A549 (cell line): ENCODE results near the gene INPP4B. TPM values are rescaled to one million over a fixed set of nuclear protein-coding genes. Genes with fewer than 3 reads are reported as not detected.

Experiments used
- ATAC-seq, 2 experiments: fragments of 200-7000 bp in 1 of 2; fragments of >200 bp in 1 of 2; cut with Nextera tagmentation in 1 of 2; cut with Tn5 transposase in 1 of 2; 3 replicates each; pipeline versions ENCODE4 v1.8.0 to v1.9.1; 2018 to 2020; ENCODE audit warnings: mild to moderate bottlenecking in 1 of 2, moderate library complexity in 1 of 2
- CTCF ChIA-PET: fragments of 300-600 bp; sonication (Branson Sonifier 250); formaldehyde crosslinking; extraction: SDS; loops from one replicate; lab custom pipeline; 2021; ENCODE audit warnings: antibody characterized with exemption, inconsistent platforms; lab: Yijun Ruan, JAX
- POLR2A ChIA-PET: fragments of 350-600 bp; formaldehyde crosslinking; extraction: SDS; loops from one replicate; lab custom pipeline; 2021; ENCODE audit warnings: antibody characterized with exemption, inconsistent platforms; lab: Yijun Ruan, JAX
- DNase-seq, 2 experiments: peaks; one replicate each; pipeline versions ENCODE4 v3.0.0 to v3.0.0-alpha.2; 2011 to 2016; ENCODE audit warnings: low read depth in 1 of 2, low spot score in 1 of 2
- FAIRE-seq: peaks from 2 replicates; lab custom pipeline; 2011; peaks lifted over from hg19 to GRCh38; lab: Jason Lieb, UNC
- H3K27ac ChIP-seq, 2 experiments: fragments of >200 bp; sonication (Bioruptor Twin); formaldehyde crosslinking; 3 replicates each; pipeline ENCODE4 v1.5.1; 2016 to 2017
- H3K4me1 ChIP-seq: fragments of >200 bp; sonication (Bioruptor Twin); formaldehyde crosslinking; 3 replicates; pipeline ENCODE4 v1.6.1; 2016
- H3K4me2 ChIP-seq: fragments of >200 bp; sonication (Bioruptor Twin); formaldehyde crosslinking; 3 replicates; pipeline ENCODE4 v1.6.1; 2016
- H3K4me3 ChIP-seq: fragments of >200 bp; sonication (Bioruptor Twin); formaldehyde crosslinking; 3 replicates; pipeline ENCODE4 v1.5.1; 2016
- H3K9me3 ChIP-seq: fragments of >200 bp; sonication (Bioruptor Twin); formaldehyde crosslinking; 3 replicates; pipeline ENCODE4 v1.6.1; 2016
- CBX2 ChIP-seq: fragments of 200-600 bp; sonication (generic); IDR thresholded peaks from 2 replicates; pipeline ENCODE4 v1.6.1; 2016; ENCODE audit warnings: low read depth, mild to moderate bottlenecking, borderline replicate concordance
- CBX8 ChIP-seq: fragments of 200-600 bp; sonication (generic); IDR thresholded peaks from 2 replicates; pipeline ENCODE4 v1.6.1; 2016
- CHD2 ChIP-seq: fragments of 150-350 bp; IDR thresholded peaks from 2 replicates; pipeline ENCODE4 v1.6.1; 2014; ENCODE audit warnings: low read length; ENCODE audit not compliant: partially characterized antibody
- FOSB ChIP-seq: fragments of 250-450 bp; sonication (Bioruptor Pico); IDR thresholded peaks from 2 replicates; pipeline ENCODE4 v1.5.0; 2020; ENCODE audit warnings: mild to moderate bottlenecking, moderate library complexity
- HDAC2 ChIP-seq: fragments of 200-600 bp; sonication (generic); IDR thresholded peaks from 2 replicates; pipeline ENCODE4 v1.6.1; 2016
- HOXA7 ChIP-seq: fragments of 250-450 bp; sonication (Bioruptor Pico); IDR thresholded peaks from 2 replicates; pipeline ENCODE4 v1.5.0; 2020; ENCODE audit warnings: mild to moderate bottlenecking, moderate library complexity
- HOXB13 ChIP-seq: fragments of 250-450 bp; sonication (Bioruptor Pico); IDR thresholded peaks from 2 replicates; pipeline ENCODE4 v1.5.0; 2020; ENCODE audit warnings: low read depth, mild to moderate bottlenecking, moderate library complexity
- HOXB5 ChIP-seq: fragments of 250-450 bp; sonication (Bioruptor Pico); IDR thresholded peaks from 2 replicates; pipeline ENCODE4 v1.5.0; 2020; ENCODE audit warnings: mild to moderate bottlenecking, moderate library complexity
- JUN ChIP-seq, 2 experiments: fragments of >200 bp; sonication (Bioruptor Twin); formaldehyde crosslinking; IDR thresholded peaks; 2 replicates in 1 of 2; 3 replicates in 1 of 2; pipeline ENCODE4 v1.6.1; 2016 to 2017
- KDM5A ChIP-seq: fragments of 200-600 bp; sonication (generic); IDR thresholded peaks from 2 replicates; pipeline ENCODE4 v1.6.1; 2016; ENCODE audit warnings: antibody characterized with exemption, mild to moderate bottlenecking
- MAFK ChIP-seq: fragments of 450-650 bp; IDR thresholded peaks from 2 replicates; pipeline ENCODE4 v1.6.1; 2014; ENCODE audit not compliant: partially characterized antibody
- NFE2L2 ChIP-seq: fragments of 150-350 bp; conservative IDR thresholded peaks from 2 replicates; pipeline ENCODE4 v1.6.1; 2014; ENCODE audit warnings: low read length
- NPAS2 ChIP-seq: fragments of 250-450 bp; sonication (Bioruptor Pico); IDR thresholded peaks from 2 replicates; pipeline ENCODE4 v1.8.0; 2022; ENCODE audit warnings: mild to moderate bottlenecking, moderate library complexity, borderline replicate concordance
- NR3C1 ChIP-seq: fragments of >200 bp; sonication (Bioruptor Twin); formaldehyde crosslinking; IDR thresholded peaks from 3 replicates; pipeline ENCODE4 v1.6.1; 2017
- POLR2AphosphoS2 ChIP-seq: conservative IDR thresholded peaks from 2 replicates; pipeline ENCODE4 v1.6.1; 2012; ENCODE audit warnings: low read length, improper control_type of control experiment, inconsistent platforms
- RCOR1 ChIP-seq: fragments of 150-350 bp; IDR thresholded peaks from 2 replicates; pipeline ENCODE4 v1.6.1; 2014; ENCODE audit warnings: antibody characterized with exemption, low read length, low read depth
- RFX5 ChIP-seq: fragments of 450-650 bp; IDR thresholded peaks from 2 replicates; pipeline ENCODE4 v1.7.1; 2014; ENCODE audit warnings: antibody characterized with exemption, mild to moderate bottlenecking, moderate library complexity
- RNF2 ChIP-seq: fragments of 200-600 bp; sonication (generic); IDR thresholded peaks from 2 replicates; pipeline ENCODE4 v1.6.1; 2016; ENCODE audit warnings: low read depth, mild to moderate bottlenecking, antibody characterized with exemption, moderate library complexity, borderline replicate concordance
- SMC3 ChIP-seq: fragments of >200 bp; sonication (Bioruptor Twin); formaldehyde crosslinking; IDR thresholded peaks from 3 replicates; pipeline ENCODE4 v1.6.1; 2018; ENCODE audit warnings: inconsistent platforms
- SREBF2 ChIP-seq: fragments of 450-650 bp; IDR thresholded peaks from 2 replicates; pipeline ENCODE4 v1.6.1; 2014; ENCODE audit warnings: mild to moderate bottlenecking, moderate library complexity
- TFCP2L1 ChIP-seq: fragments of 250-450 bp; sonication (Bioruptor Pico); IDR thresholded peaks from 2 replicates; pipeline ENCODE4 v1.5.0; 2021; ENCODE audit warnings: mild to moderate bottlenecking
- ZFP36 ChIP-seq: fragments of 450-650 bp; IDR thresholded peaks from 2 replicates; pipeline ENCODE4 v1.6.1; 2014; ENCODE audit warnings: borderline replicate concordance; ENCODE audit not compliant: partially characterized antibody
- ZNF302 ChIP-seq: fragments of 250-450 bp; sonication (Bioruptor Pico); IDR thresholded peaks from 2 replicates; pipeline ENCODE4 v1.9.0; 2021; ENCODE audit warnings: inconsistent platforms, mild to moderate bottlenecking, moderate library complexity
- ZSCAN20 ChIP-seq: fragments of 250-450 bp; sonication (Bioruptor Pico); IDR thresholded peaks from 2 replicates; pipeline ENCODE4 v1.8.0; 2022; ENCODE audit warnings: mild to moderate bottlenecking, moderate library complexity
- WGBS: methylation state at CpG from one replicate; pipeline ENCODE4 v1.1.6; 2017; ENCODE audit errors: missing lambda C conversion rate; 5-methylcytosine and 5-hydroxymethylcytosine counted together
- polyA plus RNA-seq, 4 experiments: library from polyadenylated mRNA; depleted of rRNA in 3 of 4; stranded (reverse); fragments of >200 nt; fragmentation: RNase III in 1 of 4; extraction: RNeasy Plus Mini Kit Qiagen cat#74134 plus additional on column Dnase treatment in 1 of 4; gene quantifications; 2 replicates in 3 of 4; 3 replicates in 1 of 4; pipeline ENCODE4 v1.2.3, GENCODE V29; 2011 to 2017
- TF ChIP-seq, protein P1 (sequence below): fragments of 450-650 bp; IDR thresholded peaks from 2 replicates; pipeline ENCODE4 v1.6.1; 2014; ENCODE audit warnings: antibody characterized with exemption
- TF ChIP-seq, protein P2 (sequence below): fragments of 250-450 bp; sonication (Bioruptor Pico); IDR thresholded peaks from 2 replicates; pipeline ENCODE4 v1.5.0; 2020; ENCODE audit warnings: low read depth, mild to moderate bottlenecking, moderate library complexity
- TF ChIP-seq, protein P3 (sequence below): fragments of 150-350 bp; IDR thresholded peaks from 2 replicates; pipeline ENCODE4 v1.6.1; 2014; ENCODE audit warnings: low read depth, mild to moderate bottlenecking, low read length
- TF ChIP-seq, protein P4 (sequence below): fragments of >200 bp; sonication (Bioruptor Twin); formaldehyde crosslinking; IDR thresholded peaks from 2 replicates; pipeline ENCODE4 v1.6.1; 2016
- TF ChIP-seq, protein P5 (sequence below): IDR thresholded peaks from 2 replicates; pipeline ENCODE4 v1.6.1; 2012

Gene INPP4B
- polyA plus RNA-seq, 2 of the 4 experiments (the other 2 are of a cell fraction): 7.2 to 14.9 TPM

DNA sequence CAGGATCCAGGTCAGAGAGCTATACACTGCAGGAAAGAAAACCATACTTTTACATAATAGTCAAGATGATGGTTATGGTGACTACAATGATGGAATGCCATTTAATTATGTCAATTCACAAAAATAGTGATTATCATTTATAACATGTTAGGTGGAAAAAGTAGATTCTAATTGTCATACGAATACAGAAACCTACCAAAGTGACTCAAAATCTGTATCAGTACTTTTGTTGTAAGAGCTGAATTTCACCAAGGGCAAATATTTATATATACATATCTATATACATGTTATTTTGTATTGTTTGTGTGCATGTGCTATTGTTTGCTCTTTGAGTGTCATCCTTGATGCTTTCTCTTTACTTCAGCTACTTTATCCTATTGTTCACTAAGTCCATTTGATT is 485.4 kb downstream of the INPP4B start:
- no peak overlapping the region for H3K4me2 ChIP-seq
- no peak for TF ChIP-seq SREBF2
- no peak for TF ChIP-seq CHD2
- TF ChIP-seq NFE2L2: no peak
- TF ChIP-seq CBX2: no peak
- TF ChIP-seq ZNF302 (CRISPR knock-in tag): no peak
- H3K9me3 ChIP-seq: no peaks in the 10 kb centered on the region
- DNase-seq: no peak
- WGBS: 82% methylated on average over 1 of the region's 1 CpG
- CTCF ChIA-PET: no interaction called here
- no peak overlapping the region for H3K4me3 ChIP-seq
- no peak overlapping the region for H3K27ac ChIP-seq
- no peak for FAIRE-seq
- 0 out of 3 replicates have a peak, but pooled peaks cover 2% of the 10 kb centered on the region for H3K4me1 ChIP-seq
- POLR2A ChIA-PET: no interaction called here
- ATAC-seq: no peak

DNA sequence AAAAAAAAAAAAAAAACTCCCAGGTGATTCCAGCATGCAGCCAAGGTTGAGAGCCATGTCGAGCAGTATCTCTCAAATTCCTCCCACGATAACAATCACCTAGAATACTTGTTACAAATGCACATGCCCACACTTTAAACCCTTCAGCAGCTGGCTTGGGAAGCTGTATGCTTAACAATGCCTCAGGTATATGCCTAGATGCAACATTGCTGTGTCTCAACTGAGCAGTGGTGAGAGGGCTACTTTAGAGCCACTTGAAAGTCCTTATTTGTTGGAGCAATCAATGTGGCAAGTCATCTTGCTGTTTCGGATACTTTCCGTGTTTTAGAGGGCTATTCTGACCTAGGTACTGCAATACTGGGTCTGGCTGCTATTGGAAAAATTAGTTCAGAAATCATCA is 487.4 kb downstream of the INPP4B start:
- POLR2A ChIA-PET: no interaction called here
- Histone ChIP-seq H3K4me1 (peaks cover 16% of the 10 kb centered on the region; the same call in 2 of the 3 replicates), H3K9me3 (no peaks in the 10 kb centered on the region), H3K27ac (no peak overlapping the region), H3K4me2 (no peak overlapping the region), H3K4me3 (no peak overlapping the region)
- no peak for DNase-seq
- CTCF ChIA-PET: interaction anchor here (1.4 kb wide), 1 partner anchor 9 kb away, joined by 3 read pairs; no protein-coding TSS in a partner anchor
- WGBS: 77% methylated on average over 4 of the region's 4 CpGs
- TF ChIP-seq MAFK: no peak
- TF ChIP-seq HDAC2: no peak
- TF ChIP-seq RNF2: no peak
- no peak for TF ChIP-seq CBX2
- no peak for TF ChIP-seq POLR2AphosphoS2
- TF ChIP-seq RCOR1: no peak
- TF ChIP-seq HOXA7 (CRISPR knock-in tag): no peak
- TF ChIP-seq FOSB (CRISPR knock-in tag): no peak
- TF ChIP-seq RFX5: no peak
- TF ChIP-seq NPAS2 (CRISPR knock-in tag): no peak
- TF ChIP-seq, protein P1, sequence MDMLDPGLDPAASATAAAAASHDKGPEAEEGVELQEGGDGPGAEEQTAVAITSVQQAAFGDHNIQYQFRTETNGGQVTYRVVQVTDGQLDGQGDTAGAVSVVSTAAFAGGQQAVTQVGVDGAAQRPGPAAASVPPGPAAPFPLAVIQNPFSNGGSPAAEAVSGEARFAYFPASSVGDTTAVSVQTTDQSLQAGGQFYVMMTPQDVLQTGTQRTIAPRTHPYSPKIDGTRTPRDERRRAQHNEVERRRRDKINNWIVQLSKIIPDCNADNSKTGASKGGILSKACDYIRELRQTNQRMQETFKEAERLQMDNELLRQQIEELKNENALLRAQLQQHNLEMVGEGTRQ: no peak
- no peak for TF ChIP-seq HOXB5 (CRISPR knock-in tag)
- TF ChIP-seq, protein P2, sequence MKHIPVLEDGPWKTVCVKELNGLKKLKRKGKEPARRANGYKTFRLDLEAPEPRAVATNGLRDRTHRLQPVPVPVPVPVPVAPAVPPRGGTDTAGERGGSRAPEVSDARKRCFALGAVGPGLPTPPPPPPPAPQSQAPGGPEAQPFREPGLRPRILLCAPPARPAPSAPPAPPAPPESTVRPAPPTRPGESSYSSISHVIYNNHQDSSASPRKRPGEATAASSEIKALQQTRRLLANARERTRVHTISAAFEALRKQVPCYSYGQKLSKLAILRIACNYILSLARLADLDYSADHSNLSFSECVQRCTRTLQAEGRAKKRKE (CRISPR knock-in tag): no peak
- ATAC-seq: no peak
- FAIRE-seq: no peak

DNA sequence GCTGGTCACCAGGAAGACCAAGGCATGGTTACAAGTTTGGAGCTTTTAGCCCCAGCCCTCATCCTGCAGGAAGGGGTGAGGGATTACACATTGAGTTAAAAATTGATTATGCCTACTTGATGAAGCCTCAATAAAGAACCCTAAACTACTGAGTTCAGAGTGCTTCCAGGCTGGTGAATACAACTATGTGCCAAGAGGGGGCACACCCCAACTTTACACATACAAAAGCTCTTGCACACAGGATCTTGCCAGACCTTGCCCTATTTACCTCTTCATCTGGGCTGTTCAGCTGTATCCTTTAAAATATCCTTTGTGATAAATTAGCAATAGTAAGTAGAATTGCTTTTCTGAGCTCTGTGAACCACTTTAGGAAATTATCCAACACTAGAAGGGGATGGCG is 489.3 kb downstream of the INPP4B start:
- Histone ChIP-seq H3K27ac (no peak overlapping the region; a peak in 1 of 6 replicates), H3K4me3 (no peak overlapping the region), H3K4me2 (no peak overlapping the region), H3K4me1 (peaks cover 24% of the 10 kb centered on the region)
- FAIRE-seq (no peak), DNase-seq (no peak)
- POLR2A ChIA-PET: no interaction called here
- TF ChIP-seq NFE2L2 (no peak), NPAS2 (CRISPR knock-in tag) (no peak), ZFP36 (no peak), TFCP2L1 (CRISPR knock-in tag) (no peak), HOXA7 (CRISPR knock-in tag) (no peak), JUN (IDR thresholded peaks at IDR 0.05) (no peak), ZNF302 (CRISPR knock-in tag) (no peak), ZSCAN20 (CRISPR knock-in tag) (no peak), KDM5A (no peak), HOXB13 (no peak), NR3C1 (no peak), SMC3 (no peak), CBX8 (no peak)
- TF ChIP-seq, protein P1: no peak
- TF ChIP-seq, protein P3, sequence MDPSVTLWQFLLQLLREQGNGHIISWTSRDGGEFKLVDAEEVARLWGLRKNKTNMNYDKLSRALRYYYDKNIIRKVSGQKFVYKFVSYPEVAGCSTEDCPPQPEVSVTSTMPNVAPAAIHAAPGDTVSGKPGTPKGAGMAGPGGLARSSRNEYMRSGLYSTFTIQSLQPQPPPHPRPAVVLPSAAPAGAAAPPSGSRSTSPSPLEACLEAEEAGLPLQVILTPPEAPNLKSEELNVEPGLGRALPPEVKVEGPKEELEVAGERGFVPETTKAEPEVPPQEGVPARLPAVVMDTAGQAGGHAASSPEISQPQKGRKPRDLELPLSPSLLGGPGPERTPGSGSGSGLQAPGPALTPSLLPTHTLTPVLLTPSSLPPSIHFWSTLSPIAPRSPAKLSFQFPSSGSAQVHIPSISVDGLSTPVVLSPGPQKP: no peak
- TF ChIP-seq, protein P4, sequence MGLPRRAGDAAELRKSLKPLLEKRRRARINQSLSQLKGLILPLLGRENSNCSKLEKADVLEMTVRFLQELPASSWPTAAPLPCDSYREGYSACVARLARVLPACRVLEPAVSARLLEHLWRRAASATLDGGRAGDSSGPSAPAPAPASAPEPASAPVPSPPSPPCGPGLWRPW: no peak
- TF ChIP-seq, protein P5, sequence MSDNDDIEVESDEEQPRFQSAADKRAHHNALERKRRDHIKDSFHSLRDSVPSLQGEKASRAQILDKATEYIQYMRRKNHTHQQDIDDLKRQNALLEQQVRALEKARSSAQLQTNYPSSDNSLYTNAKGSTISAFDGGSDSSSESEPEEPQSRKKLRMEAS: no peak
- TF ChIP-seq, protein P2 (CRISPR knock-in tag): no peak
- TF ChIP-seq, all 56 proteins: peak for 0
- no peak for ATAC-seq
- WGBS: 92% methylated on average over 1 of the region's 1 CpG
- CTCF ChIA-PET: no interaction called here
- H3K9me3 ChIP-seq: no peaks in the 10 kb centered on the region
